ENCODE results near the gene C1orf50. TPM values are rescaled to one million over a fixed set of nuclear protein-coding genes. Genes with fewer than 3 reads are reported as not detected.

Gene C1orf50
- total RNA-seq, 5 donors from 2014 or later (not counting 1 experiment from before 2014, with no cell fraction given) = 12.4 to 15.3 (median 13.9) TPM

DNA sequence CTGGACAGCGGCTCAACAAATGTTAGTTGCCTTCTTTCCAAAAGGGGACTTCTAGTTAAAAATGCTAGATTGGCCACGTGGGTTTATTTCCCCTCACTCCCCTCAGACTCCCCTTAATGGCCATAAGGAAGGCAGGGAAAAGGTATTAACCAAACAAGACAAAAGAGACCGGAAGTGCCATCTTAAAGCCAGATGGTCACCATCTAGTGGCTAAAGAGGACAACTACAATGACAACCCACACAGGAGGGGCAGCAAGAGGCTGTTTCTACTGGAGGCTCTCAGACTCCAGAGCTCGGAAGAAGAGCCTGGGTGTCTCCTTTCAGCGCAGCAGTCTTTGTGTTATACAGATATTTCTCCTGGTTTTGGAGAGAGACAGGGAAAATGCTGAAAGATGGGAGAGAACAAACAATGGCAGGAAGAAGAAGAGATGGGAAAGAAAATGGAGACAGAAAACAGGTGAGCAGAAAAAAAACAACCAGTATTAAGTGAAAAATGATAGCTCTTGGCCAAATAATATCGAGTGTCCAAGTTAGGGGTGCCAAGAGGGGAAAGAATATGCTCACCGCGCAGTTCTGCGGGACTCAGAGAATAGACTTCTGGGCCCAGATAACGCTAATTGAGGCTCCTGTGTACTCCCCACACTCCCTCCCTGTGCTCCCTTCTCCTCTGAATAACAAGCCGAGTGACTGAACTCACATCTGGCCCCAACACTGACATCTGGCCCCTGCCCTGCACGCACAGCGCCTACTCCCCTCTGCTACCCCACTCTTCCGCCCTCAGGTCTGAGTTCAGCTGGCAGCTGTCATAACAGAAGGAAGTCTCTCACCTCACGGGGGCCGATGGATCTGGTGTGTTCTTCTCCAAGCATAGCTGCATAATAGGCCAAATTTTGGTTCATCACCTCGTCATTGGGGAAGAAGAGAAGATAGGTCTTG, 9.8 kb upstream of the C1orf50 start:
- Histone ChIP-seq H3K27ac (ENCODE audit: low read length) (no peak overlapping the region), H3K9me3 (no peaks in the 10 kb centered on the region), H3K27me3 (replicated peaks in 1 of 2; ENCODE audit: control insufficient read depth in 2 of 2, extremely low read depth in 1 of 2, insufficient read depth in 2 of 2, low read length in 1 of 2) (no peaks in the 10 kb centered on the region), H3K4me1 (ENCODE audit: control insufficient read depth in 1 of 2, extremely low read depth in 1 of 2, insufficient read depth in 2 of 2, low read length in 2 of 2) (no peaks in the 10 kb centered on the region), H3K36me3 (ENCODE audit: control insufficient read depth in 2 of 2, extremely low read depth in 1 of 2, insufficient read depth in 1 of 2, low read length in 1 of 2) (peaks cover 20 to 72% of the 10 kb centered on the region in 2 donors), H3K4me3 (ENCODE audit: control insufficient read depth in 1 of 2, extremely low read depth in 1 of 2, low read length in 1 of 2) (no peak overlapping the region)
- H3K36me3 Mint-ChIP-seq = peaks cover 58% of the 10 kb centered on the region
- peak overlapping the region in 1 of 2 donors; percentile 68 for H3K27ac Mint-ChIP-seq
- H3K9me3 Mint-ChIP-seq = no peaks in the 10 kb centered on the region
- peaks cover 4% of the 10 kb centered on the region in 3 donors for H3K4me1 Mint-ChIP-seq
- ChIA-PET POLR2A (no interaction called here), CTCF (interaction anchor here in 1 of 2 donors (0.5 to 1.0 kb wide), 4 partner anchors 10 to 318 kb away, joined by 3 read pairs; partner anchors contain the start of genes C1orf50 and P3H1)
- no peaks in the 10 kb centered on the region for H3K27me3 Mint-ChIP-seq
- 99% methylated on average over 7 of the region's 17 CpGs for WGBS (ENCODE audit: insufficient coverage)
- DNase-seq = peak in 1 of 35 experiments; percentile 52
- no peak overlapping the region for H3K4me3 Mint-ChIP-seq
- ATAC-seq (replicated peaks in 1 of 4) = no peak

DNA sequence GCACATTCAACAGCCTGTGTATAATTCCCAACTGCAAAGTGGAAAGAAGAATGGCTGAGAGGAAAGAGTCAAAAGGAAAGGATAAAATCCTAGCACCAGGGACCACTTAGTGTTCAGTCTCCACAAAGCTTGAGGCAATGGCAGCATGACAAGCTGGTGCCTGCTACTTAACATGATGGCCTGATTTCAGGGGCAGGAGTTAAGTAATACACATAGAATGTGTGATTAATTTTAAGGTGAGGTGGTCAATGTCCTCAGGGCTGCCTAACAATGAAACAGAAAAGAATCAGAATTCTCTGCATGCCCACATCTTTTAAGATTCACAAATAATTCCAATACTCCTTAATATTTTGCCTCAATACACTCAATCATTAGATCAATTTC, 9.2 kb upstream of the C1orf50 start:
- ATAC-seq (replicated peaks in 1 of 4) (no peak), DNase-seq (no peak)
- CTCF ChIA-PET = interaction anchor here in 1 of 2 donors (0.5 to 1.2 kb wide), 3 partner anchors 9 to 317 kb away, joined by 3 read pairs; partner anchors contain the start of genes C1orf50 and P3H1
- Mint-ChIP-seq H3K27me3 (no peaks in the 10 kb centered on the region), H3K4me3 (no peak overlapping the region), H3K36me3 (peaks cover 51% of the 10 kb centered on the region), H3K9me3 (no peaks in the 10 kb centered on the region), H3K4me1 (peaks cover 4 to 7% (median 7%) of the 10 kb centered on the region in 3 donors), H3K27ac (no peak overlapping the region)
- Histone ChIP-seq H3K27me3 (replicated peaks in 1 of 2; ENCODE audit: control insufficient read depth in 2 of 2, extremely low read depth in 1 of 2, insufficient read depth in 2 of 2, low read length in 1 of 2) (no peaks in the 10 kb centered on the region), H3K4me1 (ENCODE audit: control insufficient read depth in 1 of 2, extremely low read depth in 1 of 2, insufficient read depth in 2 of 2, low read length in 2 of 2) (peaks cover 0 to 2% of the 10 kb centered on the region in 2 experiments), H3K4me3 (ENCODE audit: control insufficient read depth in 1 of 2, extremely low read depth in 1 of 2, low read length in 1 of 2) (no peak overlapping the region), H3K27ac (ENCODE audit: low read length) (no peak overlapping the region), H3K36me3 (ENCODE audit: control insufficient read depth in 2 of 2, extremely low read depth in 1 of 2, insufficient read depth in 1 of 2, low read length in 1 of 2) (peaks cover 20 to 65% of the 10 kb centered on the region in 2 donors), H3K9me3 (no peaks in the 10 kb centered on the region)
- POLR2A ChIA-PET = no interaction called here

DNA sequence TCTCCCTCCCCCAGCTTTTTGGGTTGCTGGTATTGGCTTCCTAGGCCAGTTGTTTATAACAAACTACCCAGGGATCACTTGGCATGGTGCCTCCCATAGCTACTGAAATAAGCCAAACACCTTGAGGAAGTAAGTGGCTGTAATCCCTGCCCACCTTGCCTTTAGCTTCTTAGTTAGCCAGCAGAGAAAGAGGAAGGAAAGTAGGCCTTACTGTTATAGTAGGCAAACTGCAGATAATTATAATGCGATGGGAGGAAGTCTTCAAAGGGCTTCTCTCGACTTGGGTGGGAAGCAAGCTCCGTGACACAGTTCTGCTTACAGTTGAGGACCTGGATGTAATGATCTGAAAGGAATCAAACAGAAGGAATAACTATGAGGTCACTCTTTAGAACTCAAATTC, 8.4 kb upstream of the C1orf50 start:
- Mint-ChIP-seq H3K27ac (no peak overlapping the region), H3K27me3 (no peaks in the 10 kb centered on the region), H3K4me1 (peaks cover 4 to 8% (median 7%) of the 10 kb centered on the region in 3 donors), H3K9me3 (no peaks in the 10 kb centered on the region), H3K36me3 (peaks cover 46% of the 10 kb centered on the region), H3K4me3 (no peak overlapping the region)
- no peak for ATAC-seq (replicated peaks in 1 of 4)
- Histone ChIP-seq H3K27ac (ENCODE audit: low read length) (no peak overlapping the region), H3K36me3 (ENCODE audit: control insufficient read depth in 2 of 2, extremely low read depth in 1 of 2, insufficient read depth in 1 of 2, low read length in 1 of 2) (peaks cover 20 to 59% of the 10 kb centered on the region in 2 donors), H3K9me3 (no peaks in the 10 kb centered on the region), H3K27me3 (replicated peaks in 1 of 2; ENCODE audit: control insufficient read depth in 2 of 2, extremely low read depth in 1 of 2, insufficient read depth in 2 of 2, low read length in 1 of 2) (no peaks in the 10 kb centered on the region), H3K4me3 (ENCODE audit: control insufficient read depth in 1 of 2, extremely low read depth in 1 of 2, low read length in 1 of 2) (no peak overlapping the region), H3K4me1 (ENCODE audit: control insufficient read depth in 1 of 2, extremely low read depth in 1 of 2, insufficient read depth in 2 of 2, low read length in 2 of 2) (peaks cover 0 to 2% of the 10 kb centered on the region in 2 experiments)
- CTCF ChIA-PET = interaction anchor here in 1 of 2 donors (1.2 kb wide), 1 partner anchor 8 kb away, joined by 3 read pairs; the partner anchor contains the start of genes C1orf50 and P3H1
- 77% methylated on average over 3 of the region's 3 CpGs for WGBS (ENCODE audit: insufficient coverage)
- DNase-seq = no peak
- POLR2A ChIA-PET = no interaction called here

DNA sequence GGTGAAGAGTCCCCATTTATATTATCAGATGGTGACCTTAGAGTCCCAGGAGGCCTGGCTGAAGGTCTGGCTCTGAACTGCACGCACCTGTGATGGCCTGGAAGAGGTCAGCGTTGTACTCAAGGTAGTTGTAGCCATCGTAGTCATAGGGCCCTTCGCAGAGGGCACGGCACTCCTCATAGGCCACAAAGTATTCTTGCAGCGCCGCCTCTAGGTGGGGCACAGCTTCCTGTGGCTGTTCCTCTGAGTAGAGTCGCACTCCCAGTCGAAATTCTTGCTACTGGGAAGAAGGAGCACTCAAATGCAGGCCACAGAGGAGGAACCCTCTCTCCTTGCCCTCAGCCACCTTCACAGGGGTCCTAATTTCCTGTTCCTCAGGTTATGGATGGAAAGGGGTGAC, 7.9 kb upstream of the C1orf50 start:
- Mint-ChIP-seq H3K36me3 (peaks cover 41% of the 10 kb centered on the region), H3K27ac (no peak overlapping the region), H3K27me3 (no peaks in the 10 kb centered on the region), H3K4me1 (peaks cover 4 to 11% (median 7%) of the 10 kb centered on the region in 3 donors), H3K9me3 (no peaks in the 10 kb centered on the region), H3K4me3 (no peak overlapping the region)
- Histone ChIP-seq H3K4me1 (ENCODE audit: control insufficient read depth in 1 of 2, extremely low read depth in 1 of 2, insufficient read depth in 2 of 2, low read length in 2 of 2) (peaks cover 0 to 2% of the 10 kb centered on the region in 2 experiments), H3K27ac (ENCODE audit: low read length) (no peak overlapping the region), H3K36me3 (ENCODE audit: control insufficient read depth in 2 of 2, extremely low read depth in 1 of 2, insufficient read depth in 1 of 2, low read length in 1 of 2) (peaks cover 17 to 55% of the 10 kb centered on the region in 2 donors), H3K4me3 (ENCODE audit: control insufficient read depth in 1 of 2, extremely low read depth in 1 of 2, low read length in 1 of 2) (no peak overlapping the region), H3K27me3 (replicated peaks in 1 of 2; ENCODE audit: control insufficient read depth in 2 of 2, extremely low read depth in 1 of 2, insufficient read depth in 2 of 2, low read length in 1 of 2) (no peaks in the 10 kb centered on the region), H3K9me3 (no peaks in the 10 kb centered on the region)
- DNase-seq (no peak), ATAC-seq (replicated peaks in 1 of 4) (no peak)
- CTCF ChIA-PET = interaction anchor here (0.7 to 1.2 kb wide), 2 partner anchors 8 to 164 kb away, joined by 3 to 11 read pairs; partner anchors contain the start of genes C1orf50 (in 1 of the 2) and P3H1 (in 1 of the 2)
- POLR2A ChIA-PET = no interaction called here
- WGBS (ENCODE audit: insufficient coverage) = 86% methylated on average over 3 of the region's 9 CpGs

DNA sequence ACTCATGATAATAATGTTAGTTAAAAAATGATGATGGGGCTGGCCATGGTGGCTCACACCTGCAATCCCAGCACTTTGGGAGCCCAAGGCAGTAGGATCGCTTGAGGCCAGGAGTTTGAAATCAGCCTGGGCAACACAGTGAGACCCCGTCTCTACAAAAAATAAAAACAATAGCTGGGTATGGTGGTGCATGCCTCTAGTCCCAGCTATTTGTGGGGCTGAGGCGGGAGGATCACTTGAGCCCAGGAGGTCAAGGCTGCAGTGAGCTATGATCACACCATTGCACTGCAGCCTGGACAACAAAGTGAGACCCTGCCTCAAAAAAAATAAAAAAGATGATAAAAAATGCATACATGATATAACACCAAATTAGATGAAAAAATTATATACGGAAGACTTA, 5.5 kb upstream of the C1orf50 start:
- no peaks in the 10 kb centered on the region for H3K9me3 Mint-ChIP-seq
- Histone ChIP-seq H3K9me3 (no peaks in the 10 kb centered on the region), H3K27me3 (replicated peaks in 1 of 2; ENCODE audit: control insufficient read depth in 2 of 2, extremely low read depth in 1 of 2, insufficient read depth in 2 of 2, low read length in 1 of 2) (no peaks in the 10 kb centered on the region), H3K27ac (ENCODE audit: low read length) (no peak overlapping the region), H3K36me3 (ENCODE audit: control insufficient read depth in 2 of 2, extremely low read depth in 1 of 2, insufficient read depth in 1 of 2, low read length in 1 of 2) (peaks cover 10 to 31% of the 10 kb centered on the region in 2 donors), H3K4me3 (ENCODE audit: control insufficient read depth in 1 of 2, extremely low read depth in 1 of 2, low read length in 1 of 2) (no peak overlapping the region), H3K4me1 (ENCODE audit: control insufficient read depth in 1 of 2, extremely low read depth in 1 of 2, insufficient read depth in 2 of 2, low read length in 2 of 2) (peaks cover 12 to 20% of the 10 kb centered on the region in 2 experiments)
- H3K36me3 Mint-ChIP-seq = peaks cover 20% of the 10 kb centered on the region
- ATAC-seq (replicated peaks in 1 of 4) = no peak
- ChIA-PET CTCF (no interaction called here), POLR2A (no interaction called here)
- no peak overlapping the region for H3K27ac Mint-ChIP-seq
- H3K27me3 Mint-ChIP-seq = no peaks in the 10 kb centered on the region
- no peak for DNase-seq
- H3K4me3 Mint-ChIP-seq = no peak overlapping the region
- H3K4me1 Mint-ChIP-seq = peaks cover 4 to 14% (median 7%) of the 10 kb centered on the region in 3 donors
- WGBS (ENCODE audit: insufficient coverage) = 100% methylated on average over 2 of the region's 4 CpGs

DNA sequence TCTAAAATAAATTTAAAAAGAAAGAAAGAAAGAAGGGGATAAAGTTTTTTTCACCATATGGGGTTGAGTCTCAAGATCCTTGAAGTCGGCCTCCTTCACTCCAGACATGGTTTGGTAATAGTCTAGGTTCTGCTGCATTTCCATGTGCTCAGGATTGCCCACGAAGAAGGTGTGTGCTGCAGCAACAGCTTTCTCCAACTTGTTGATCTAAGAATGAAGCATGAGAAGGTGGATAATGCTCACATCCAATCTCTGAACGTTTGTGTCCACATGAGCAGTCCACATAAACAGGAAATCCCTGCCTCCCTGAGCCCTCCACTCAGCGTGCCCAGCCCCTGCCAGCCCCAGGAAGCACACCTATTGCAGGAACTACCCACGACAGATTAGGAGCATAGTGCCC, 4.8 kb upstream of the C1orf50 start:
- ChIA-PET CTCF (no interaction called here), POLR2A (no interaction called here)
- Mint-ChIP-seq H3K27ac (no peak overlapping the region), H3K27me3 (no peaks in the 10 kb centered on the region), H3K9me3 (no peaks in the 10 kb centered on the region), H3K36me3 (peaks cover 13% of the 10 kb centered on the region), H3K4me3 (no peak overlapping the region), H3K4me1 (peaks cover 0 to 13% (median 3%) of the 10 kb centered on the region in 3 donors)
- no peak overlapping the region for H3K4me3 ChIP-seq (ENCODE audit: control insufficient read depth in 1 of 2, extremely low read depth in 1 of 2, low read length in 1 of 2)
- no peak overlapping the region for H3K27ac ChIP-seq (ENCODE audit: low read length)
- no peak for DNase-seq
- peaks cover 12 to 20% of the 10 kb centered on the region in 2 experiments for H3K4me1 ChIP-seq (ENCODE audit: control insufficient read depth in 1 of 2, extremely low read depth in 1 of 2, insufficient read depth in 2 of 2, low read length in 2 of 2)
- no peaks in the 10 kb centered on the region for H3K27me3 ChIP-seq (replicated peaks in 1 of 2; ENCODE audit: control insufficient read depth in 2 of 2, extremely low read depth in 1 of 2, insufficient read depth in 2 of 2, low read length in 1 of 2)
- 66% methylated on average over 4 of the region's 5 CpGs for WGBS (ENCODE audit: insufficient coverage)
- H3K36me3 ChIP-seq (ENCODE audit: control insufficient read depth in 2 of 2, extremely low read depth in 1 of 2, insufficient read depth in 1 of 2, low read length in 1 of 2) = peaks cover 9 to 24% of the 10 kb centered on the region in 2 donors
- no peaks in the 10 kb centered on the region for H3K9me3 ChIP-seq
- no peak for ATAC-seq (replicated peaks in 1 of 4)
